Loucy (cell line): Measurements from ENCODE around the gene ZNF423.

Experiments used
- H2AFZ ChIP-seq: fragments of 200-600 bp; sonication (generic); 2 replicates; pipeline ENCODE4 v1.6.0; 2016; ENCODE audit warnings: antibody characterized with exemption, mild to moderate bottlenecking, low read length, moderate library complexity
- H3F3A ChIP-seq: fragments of 200-600 bp; 2 replicates; pipeline ENCODE4 v1.6.0; 2016; ENCODE audit warnings: antibody characterized with exemption, low read depth, mild to moderate bottlenecking
- H3K27me3 ChIP-seq: fragments of 200-600 bp; sonication (generic); 2 replicates; pipeline ENCODE4 v1.6.1; 2014; ENCODE audit warnings: low read length, mild to moderate bottlenecking; ENCODE audit not compliant: insufficient read depth, poor library complexity, severe bottlenecking
- H3K36me3 ChIP-seq: fragments of 200-600 bp; sonication (generic); 2 replicates; pipeline ENCODE4 v1.6.1; 2016; ENCODE audit warnings: low read length; ENCODE audit not compliant: insufficient read depth
- H3K4me1 ChIP-seq: fragments of 200-600 bp; sonication (generic); 2 replicates; pipeline ENCODE4 v1.5.1; 2014; ENCODE audit warnings: low read length, mild to moderate bottlenecking; ENCODE audit not compliant: insufficient read depth, poor library complexity, severe bottlenecking
- H3K4me2 ChIP-seq: fragments of 200-600 bp; sonication (generic); 2 replicates; pipeline ENCODE4 v1.6.0; 2014; ENCODE audit warnings: antibody characterized with exemption, low read length, low read depth, mild to moderate bottlenecking; ENCODE audit not compliant: poor library complexity, severe bottlenecking
- H3K4me3 ChIP-seq: fragments of 200-600 bp; sonication (generic); 2 replicates; pipeline ENCODE4 v1.5.1; 2014; ENCODE audit warnings: low read length, mild to moderate bottlenecking, mixed read lengths; ENCODE audit not compliant: poor library complexity, severe bottlenecking
- H3K79me2 ChIP-seq: fragments of 200-600 bp; sonication (generic); 2 replicates; pipeline ENCODE4 v1.6.1; 2014; ENCODE audit warnings: low read length; ENCODE audit not compliant: insufficient read depth
- H3K9ac ChIP-seq: fragments of 200-600 bp; sonication (generic); 2 replicates; pipeline ENCODE4 v1.6.0; 2014; ENCODE audit warnings: mild to moderate bottlenecking, low read depth, low read length, moderate library complexity; ENCODE audit not compliant: poor library complexity, severe bottlenecking
- H3K9me2 ChIP-seq: fragments of 200-600 bp; sonication (generic); replicated peaks from 2 replicates; pipeline ENCODE4 v1.6.1; 2016; ENCODE audit warnings: low read depth, low read length, mixed read lengths
- H3K9me3 ChIP-seq: fragments of 200-600 bp; sonication (generic); 2 replicates; pipeline ENCODE4 v1.6.1; 2014; ENCODE audit warnings: mild to moderate bottlenecking, antibody characterized with exemption, low read length, low read depth; ENCODE audit not compliant: insufficient read depth
- H4K20me1 ChIP-seq: fragments of 200-600 bp; sonication (generic); 2 replicates; pipeline ENCODE4 v1.6.0; 2014; ENCODE audit warnings: antibody characterized with exemption, low read length, mild to moderate bottlenecking; ENCODE audit not compliant: insufficient read depth, poor library complexity, severe bottlenecking
- CTCF ChIP-seq: fragments of 200-600 bp; sonication (generic); conservative IDR thresholded peaks from 2 replicates; pipeline ENCODE4 v1.5.1; 2014; ENCODE audit warnings: mild to moderate bottlenecking, antibody characterized with exemption, low read length
- EZH2phosphoT487 ChIP-seq: fragments of 200-600 bp; IDR thresholded peaks from 2 replicates; pipeline ENCODE4 v1.6.1; 2018; ENCODE audit warnings: antibody characterized with exemption, mild to moderate bottlenecking, moderate library complexity, borderline replicate concordance

Gene ZNF423

GRCh38 chr16:49672753-49673152 lies 183.2 kb downstream of the ZNF423 start:
- H3K9me3 ChIP-seq: no peaks in the 10 kb centered on the region
- TF ChIP-seq EZH2phosphoT487 (no peak), CTCF (no peak)
- no peaks in the 10 kb centered on the region for H3K4me1 ChIP-seq
- no peak overlapping the region for H3K4me2 ChIP-seq
- H3K9me2 ChIP-seq: no peaks in the 10 kb centered on the region
- no peaks in the 10 kb centered on the region for H3K27me3 ChIP-seq
- no peak overlapping the region for H2AFZ ChIP-seq
- H4K20me1 ChIP-seq: no peaks in the 10 kb centered on the region
- no peaks in the 10 kb centered on the region for H3K36me3 ChIP-seq
- no peak overlapping the region for H3K4me3 ChIP-seq
- no peak overlapping the region for H3K9ac ChIP-seq
- H3K79me2 ChIP-seq: no peaks in the 10 kb centered on the region
- no peaks in the 10 kb centered on the region for H3F3A ChIP-seq

GRCh38 chr16:49671333-49671732 lies 184.6 kb downstream of the ZNF423 start:
- no peak overlapping the region for H3K4me2 ChIP-seq
- no peak overlapping the region for H2AFZ ChIP-seq
- H3F3A ChIP-seq: no peaks in the 10 kb centered on the region
- H3K36me3 ChIP-seq: no peaks in the 10 kb centered on the region
- H4K20me1 ChIP-seq: no peaks in the 10 kb centered on the region
- no peaks in the 10 kb centered on the region for H3K4me1 ChIP-seq
- H3K9me2 ChIP-seq: no peaks in the 10 kb centered on the region
- H3K27me3 ChIP-seq: no peaks in the 10 kb centered on the region
- H3K9ac ChIP-seq: no peak overlapping the region
- H3K9me3 ChIP-seq: no peaks in the 10 kb centered on the region
- H3K79me2 ChIP-seq: no peaks in the 10 kb centered on the region
- H3K4me3 ChIP-seq: no peak overlapping the region
- TF ChIP-seq CTCF (no peak), EZH2phosphoT487 (no peak)

- Histone ChIP-seq H3K27me3 (no peaks in the 10 kb centered on the region), H3F3A (no peaks in the 10 kb centered on the region), H3K9ac (no peak overlapping the region), H3K4me2 (no peak overlapping the region), H3K4me1 (no peaks in the 10 kb centered on the region), H2AFZ (no peak overlapping the region), H3K36me3 (no peaks in the 10 kb centered on the region), H3K4me3 (no peak overlapping the region), H3K9me3 (no peaks in the 10 kb centered on the region), H3K79me2 (no peaks in the 10 kb centered on the region), H4K20me1 (no peaks in the 10 kb centered on the region), H3K9me2 (no peaks in the 10 kb centered on the region)
- TF ChIP-seq EZH2phosphoT487 (no peak), CTCF (no peak)
These were observed 185.3 kb downstream of the ZNF423 start for GRCh38 chr16:49670627-49671026.
